Fibroblast of lung (primary cell): ENCODE data around the gene MITF. TPM values are rescaled to one million over a fixed set of nuclear protein-coding genes. Genes with fewer than 3 reads are reported as not detected.

Experiments
- DNase-seq, 2 donors: peaks; one replicate each; pipeline versions ENCODE4 v3.0.0 to v3.0.0-alpha.2; 2010; ENCODE audit warnings: low read depth in 2 of 2
- H2AFZ ChIP-seq: 2 replicates; pipeline ENCODE4 v1.5.1; 2012; ENCODE audit warnings: low read length, control low read depth, inconsistent platforms
- H3K27ac ChIP-seq: 2 replicates; pipeline ENCODE4 v1.5.1; 2011; ENCODE audit warnings: low read length, control low read depth; ENCODE audit not compliant: insufficient read depth
- H3K27me3 ChIP-seq: 2 replicates; pipeline ENCODE4 v1.5.1; 2011; ENCODE audit warnings: mild to moderate bottlenecking, low read length; ENCODE audit not compliant: control insufficient read depth, insufficient read depth
- H3K36me3 ChIP-seq: 2 replicates; pipeline ENCODE4 v1.5.1; 2011; ENCODE audit warnings: low read length; ENCODE audit not compliant: control insufficient read depth, insufficient read depth
- H3K4me1 ChIP-seq: 2 replicates; pipeline ENCODE4 v1.5.1; 2011; ENCODE audit warnings: low read length; ENCODE audit not compliant: control insufficient read depth, insufficient read depth; ENCODE audit errors: extremely low read depth
- H3K4me2 ChIP-seq: 2 replicates; pipeline ENCODE4 v1.5.1; 2011; ENCODE audit warnings: low read length, control low read depth; ENCODE audit not compliant: insufficient read depth; ENCODE audit errors: extremely low read depth
- H3K4me3 ChIP-seq, 4 experiments: fragments of 200-600 bp in 1 of 4; sonication (generic) in 1 of 4; replicated peaks in 1 of 4; 2 replicates each; pipeline ENCODE4 v1.5.1; 2011 to 2016; ENCODE audit warnings: low read length in 4 of 4, low read depth in 3 of 4, mild to moderate bottlenecking in 3 of 4, control low read depth in 2 of 4, inconsistent platforms in 1 of 4, mixed read lengths in 1 of 4; ENCODE audit not compliant: insufficient read depth in 1 of 4; ENCODE audit errors: control extremely low read depth in 1 of 4
- H3K79me2 ChIP-seq: 2 replicates; pipeline ENCODE4 v1.5.1; 2012; ENCODE audit warnings: mild to moderate bottlenecking, low read length, inconsistent platforms; ENCODE audit not compliant: control insufficient read depth, insufficient read depth
- H3K9ac ChIP-seq: 2 replicates; pipeline ENCODE4 v1.5.1; 2011; ENCODE audit warnings: mild to moderate bottlenecking, low read length, control low read depth; ENCODE audit not compliant: insufficient read depth
- H3K9me3 ChIP-seq: 2 replicates; pipeline ENCODE4 v1.5.1; 2012; ENCODE audit warnings: low read depth, low read length; ENCODE audit not compliant: control insufficient read depth, insufficient read depth
- H4K20me1 ChIP-seq: 2 replicates; pipeline ENCODE4 v1.5.1; 2011; ENCODE audit warnings: low read length; ENCODE audit not compliant: control insufficient read depth, insufficient read depth; ENCODE audit errors: extremely low read depth
- EZH2 ChIP-seq: IDR thresholded peaks from 2 replicates; pipeline ENCODE4 v1.5.1; 2012; ENCODE audit warnings: low read length, control low read depth, mild to moderate bottlenecking; ENCODE audit errors: missing control alignments
- polyA plus RNA-seq, 2 donors: library from polyadenylated mRNA; depleted of rRNA in 1 of 2; stranded (reverse) in 1 of 2; unstranded in 1 of 2; fragments of >200 nt; gene quantifications; 2 replicates each; pipeline ENCODE4 v1.2.1, GENCODE V29; 2011 to 2012; ENCODE audit warnings: missing spikeins in 1 of 2
- total RNA-seq: library from RNA; depleted of rRNA; stranded (reverse); fragments of >200 nt; gene quantifications from 2 replicates; pipeline ENCODE4 v1.2.1, GENCODE V29; 2014
- TF ChIP-seq, protein P1 (sequence below), 2 donors: IDR thresholded peaks in 1 of 2; conservative IDR thresholded peaks in 1 of 2; 1 replicate in 1 of 2; 2 replicates in 1 of 2; pipeline ENCODE4 v1.5.1; 2011 to 2012; ENCODE audit warnings: low read length in 2 of 2, control low read depth in 1 of 2, inconsistent platforms in 1 of 2, low read depth in 1 of 2, mild to moderate bottlenecking in 1 of 2

MITF gene
- total and polyA plus RNA-seq, 2 donors (not counting 1 experiment from before 2014, with no cell fraction given) = 31.6 to 34.3 TPM

DNA sequence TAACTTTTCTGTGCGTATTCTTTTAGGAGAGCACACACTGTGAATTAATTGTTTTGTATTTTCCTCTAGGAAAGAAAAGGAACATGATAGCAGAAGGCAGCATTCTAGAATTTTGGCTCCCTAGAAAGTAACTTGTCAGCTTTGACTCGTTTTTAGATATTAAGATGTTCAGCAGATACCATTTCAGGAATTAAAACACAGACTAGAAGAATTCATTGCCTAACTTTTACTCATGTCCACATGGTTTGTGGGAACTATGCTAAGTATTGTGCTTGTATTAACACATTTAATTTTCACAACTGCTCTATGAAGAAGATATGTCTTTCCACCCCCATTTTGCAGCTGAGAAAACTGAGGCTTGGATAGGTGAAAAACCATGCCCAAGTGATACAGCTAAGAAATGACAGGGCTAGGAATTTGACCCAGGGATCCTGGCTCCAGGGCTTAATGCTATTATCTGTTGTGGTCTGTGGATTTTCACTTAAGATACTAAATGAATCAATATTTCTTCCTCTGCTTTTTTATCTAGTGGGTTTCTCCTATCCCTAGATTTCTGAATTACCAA, 128.8 kb downstream of the MITF start:
- Histone ChIP-seq H3K4me2 (peak overlapping the region; percentile 23), H3K79me2 (no peaks in the 10 kb centered on the region), H2AFZ (no peak overlapping the region), H3K9ac (no peak overlapping the region), H3K27me3 (no peaks in the 10 kb centered on the region), H3K9me3 (no peaks in the 10 kb centered on the region), H4K20me1 (no peaks in the 10 kb centered on the region), H3K36me3 (no peaks in the 10 kb centered on the region), H3K4me3 (no peak overlapping the region), H3K27ac (peak overlapping the region; percentile 67), H3K4me1 (peaks cover 14% of the 10 kb centered on the region)
- DNase-seq = peak in 1 of 2 donors; percentile 28
- TF ChIP-seq, protein P1, sequence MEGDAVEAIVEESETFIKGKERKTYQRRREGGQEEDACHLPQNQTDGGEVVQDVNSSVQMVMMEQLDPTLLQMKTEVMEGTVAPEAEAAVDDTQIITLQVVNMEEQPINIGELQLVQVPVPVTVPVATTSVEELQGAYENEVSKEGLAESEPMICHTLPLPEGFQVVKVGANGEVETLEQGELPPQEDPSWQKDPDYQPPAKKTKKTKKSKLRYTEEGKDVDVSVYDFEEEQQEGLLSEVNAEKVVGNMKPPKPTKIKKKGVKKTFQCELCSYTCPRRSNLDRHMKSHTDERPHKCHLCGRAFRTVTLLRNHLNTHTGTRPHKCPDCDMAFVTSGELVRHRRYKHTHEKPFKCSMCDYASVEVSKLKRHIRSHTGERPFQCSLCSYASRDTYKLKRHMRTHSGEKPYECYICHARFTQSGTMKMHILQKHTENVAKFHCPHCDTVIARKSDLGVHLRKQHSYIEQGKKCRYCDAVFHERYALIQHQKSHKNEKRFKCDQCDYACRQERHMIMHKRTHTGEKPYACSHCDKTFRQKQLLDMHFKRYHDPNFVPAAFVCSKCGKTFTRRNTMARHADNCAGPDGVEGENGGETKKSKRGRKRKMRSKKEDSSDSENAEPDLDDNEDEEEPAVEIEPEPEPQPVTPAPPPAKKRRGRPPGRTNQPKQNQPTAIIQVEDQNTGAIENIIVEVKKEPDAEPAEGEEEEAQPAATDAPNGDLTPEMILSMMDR (conservative IDR thresholded peaks at IDR 0.05 in 1 of 2, IDR thresholded peaks at IDR 0.05 in 1 of 2; ENCODE audit: low read depth in 1 of 2, low read length in 2 of 2) = no peak
- TF ChIP-seq EZH2 = no peak

GRCh38 chr3:69868841-69869420, 129.7 kb downstream of the MITF start:
- Histone ChIP-seq H3K27me3 (no peaks in the 10 kb centered on the region), H3K9ac (no peak overlapping the region), H3K9me3 (no peaks in the 10 kb centered on the region), H3K36me3 (no peaks in the 10 kb centered on the region), H3K27ac (no peak overlapping the region), H3K4me3 (no peak overlapping the region), H4K20me1 (no peaks in the 10 kb centered on the region), H2AFZ (no peak overlapping the region), H3K4me2 (no peak overlapping the region), H3K79me2 (no peaks in the 10 kb centered on the region), H3K4me1 (peaks cover 14% of the 10 kb centered on the region)
- no peak for DNase-seq
- no peak for TF ChIP-seq EZH2
- TF ChIP-seq, protein P1 (conservative IDR thresholded peaks at IDR 0.05 in 1 of 2, IDR thresholded peaks at IDR 0.05 in 1 of 2; ENCODE audit: low read depth in 1 of 2, low read length in 2 of 2) = no peak

DNA sequence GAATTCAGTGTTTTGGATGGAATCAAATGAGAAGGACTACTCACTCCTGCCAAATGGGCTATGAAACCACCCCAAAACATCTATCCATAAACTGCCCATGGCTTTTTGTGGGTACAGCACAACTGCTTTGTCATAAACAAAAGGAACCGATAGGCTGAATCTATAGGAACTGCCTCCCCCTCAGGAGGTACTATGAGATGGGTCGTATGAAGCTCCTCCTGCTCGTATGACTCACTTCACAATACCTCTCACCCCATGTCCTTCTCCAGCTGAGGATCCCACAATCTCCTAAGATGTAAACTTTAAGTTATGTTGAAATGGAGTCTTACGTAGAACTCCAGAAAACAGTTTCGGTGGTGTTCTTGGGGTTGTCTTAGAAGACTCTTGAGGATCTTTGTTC, 130.4 kb downstream of the MITF start:
- DNase-seq = peak; percentile 67 to 91
- H4K20me1 ChIP-seq = no peaks in the 10 kb centered on the region
- no peak overlapping the region for H3K4me3 ChIP-seq
- no peak overlapping the region for H3K9ac ChIP-seq
- no peak overlapping the region for H2AFZ ChIP-seq
- no peak overlapping the region for H3K4me2 ChIP-seq
- TF ChIP-seq EZH2 = no peak
- TF ChIP-seq, protein P1 (conservative IDR thresholded peaks at IDR 0.05 in 1 of 2, IDR thresholded peaks at IDR 0.05 in 1 of 2; ENCODE audit: low read depth in 1 of 2, low read length in 2 of 2) = no peak
- H3K4me1 ChIP-seq = peaks cover 10% of the 10 kb centered on the region
- H3K27me3 ChIP-seq = no peaks in the 10 kb centered on the region
- no peaks in the 10 kb centered on the region for H3K79me2 ChIP-seq
- H3K27ac ChIP-seq = no peak overlapping the region
- H3K9me3 ChIP-seq = no peaks in the 10 kb centered on the region
- no peaks in the 10 kb centered on the region for H3K36me3 ChIP-seq
